HG03060 (cell line): Measurements from ENCODE around the gene CBX7.

Source experiments
- ATAC-seq: cut with Tn5 transposase; IDR thresholded peaks from one replicate; pipeline ENCODE4 v1.9.1; 2021; ENCODE audit warnings: low read depth, moderate number of reproducible peaks; ENCODE audit not compliant: unreplicated experiment

CBX7 gene

GRCh38 chr22:39128508-39128907 lies 24.0 kb downstream of the CBX7 start:
- no peak for ATAC-seq

GRCh38 chr22:39125622-39126021 lies 26.9 kb downstream of the CBX7 start:
- no peak for ATAC-seq

GRCh38 chr22:39123751-39124581 lies 28.5 kb downstream of the CBX7 start:
- no peak for ATAC-seq

- no peak for ATAC-seq
Measured at GRCh38 chr22:39122772-39123470, 29.6 kb downstream of the CBX7 start.

GRCh38 chr22:39120983-39121382 lies 31.5 kb downstream of the CBX7 start:
- ATAC-seq: no peak

- ATAC-seq: no peak
Measured at GRCh38 chr22:39117585-39118191, 34.8 kb downstream of the CBX7 start.

- ATAC-seq: no peak
Measured at GRCh38 chr22:39115977-39116621, 36.4 kb downstream of the CBX7 start.

GRCh38 chr22:39115570-39115969 lies 36.9 kb downstream of the CBX7 start:
- ATAC-seq: no peak

GRCh38 chr22:39114112-39114511 lies 38.4 kb downstream of the CBX7 start:
- no peak for ATAC-seq

GRCh38 chr22:39110631-39111561 lies 41.6 kb downstream of the CBX7 start:
- no peak for ATAC-seq

GRCh38 chr22:39109361-39109760 lies 43.1 kb downstream of the CBX7 start:
- ATAC-seq: no peak

- ATAC-seq: no peak
Measured at GRCh38 chr22:39108487-39108886, 44.0 kb downstream of the CBX7 start.

GRCh38 chr22:39106326-39106725 lies 46.2 kb downstream of the CBX7 start:
- ATAC-seq: no peak

- ATAC-seq: no peak
Measured at GRCh38 chr22:39103431-39103830, 49.0 kb downstream of the CBX7 start.

- ATAC-seq: no peak
Measured at GRCh38 chr22:39101226-39101625, 51.3 kb downstream of the CBX7 start.

GRCh38 chr22:39098576-39098975 lies 53.9 kb downstream of the CBX7 start:
- no peak for ATAC-seq

GRCh38 chr22:39098026-39098425 lies 54.5 kb downstream of the CBX7 start:
- no peak for ATAC-seq

- ATAC-seq: no peak
Measured at GRCh38 chr22:39097098-39098020, 55.1 kb downstream of the CBX7 start, which contains the start of gene APOBEC3H. TSS of gene APOBEC3H (plus strand) at chr22:39097244. CDS start at chr22:39100279, 3,035 bp downstream.

GRCh38 chr22:39095971-39096370 lies 56.5 kb downstream of the CBX7 start:
- no peak for ATAC-seq
